Limb (tissue), 2 donors: ENCODE results near the gene AKR1B15.

ENCODE experiments used
- DNase-seq, 2 donors: peaks; one replicate each; pipeline ENCODE4 v3.0.0-alpha.2; 2016; ENCODE audit errors: extremely low spot score in 2 of 2

AKR1B15 gene

GRCh38 chr7:134613623-134614347, 64.9 kb downstream of the AKR1B15 start:
- no peak for DNase-seq

GRCh38 chr7:134616611-134617010, 67.7 kb downstream of the AKR1B15 start:
- DNase-seq, result no peak

GRCh38 chr7:134618756-134619530, 70.0 kb downstream of the AKR1B15 start:
- no peak for DNase-seq

- no peak for DNase-seq
Measured at GRCh38 chr7:134619627-134620331, 70.9 kb downstream of the AKR1B15 start.

- DNase-seq, result no peak
Measured at GRCh38 chr7:134622303-134622995, 73.5 kb downstream of the AKR1B15 start.

- no peak for DNase-seq
Measured at GRCh38 chr7:134623193-134623592, 74.3 kb downstream of the AKR1B15 start.

GRCh38 chr7:134625550-134625949, 76.6 kb downstream of the AKR1B15 start:
- DNase-seq, result no peak

- DNase-seq, result no peak
Measured at GRCh38 chr7:134627109-134627774, 78.3 kb downstream of the AKR1B15 start.

- DNase-seq, result no peak
Measured at GRCh38 chr7:134627775-134628153, 78.9 kb downstream of the AKR1B15 start.

GRCh38 chr7:134629445-134629844, 80.5 kb downstream of the AKR1B15 start:
- no peak for DNase-seq
